Keratinocyte (primary cell): Measurements from ENCODE around the gene FRMD1. TPM values are rescaled to one million over a fixed set of nuclear protein-coding genes. Genes with fewer than 3 reads are reported as not detected.

Experiments used
- DNase-seq: peaks from one replicate; pipeline ENCODE4 v3.0.0-alpha.2; 2011; ENCODE audit warnings: low read depth, missing footprints, low spot score
- FAIRE-seq: peaks from 2 replicates; lab custom pipeline; 2011; peaks lifted over from hg19 to GRCh38; lab: Jason Lieb, UNC
- H2AFZ ChIP-seq: 2 replicates; pipeline ENCODE4 v1.6.0; 2012; ENCODE audit warnings: low read length, control low read depth, inconsistent platforms; ENCODE audit not compliant: control insufficient read depth
- H3K27ac ChIP-seq: 2 replicates; pipeline ENCODE4 v1.5.1; 2011; ENCODE audit warnings: low read length; ENCODE audit not compliant: control insufficient read depth, insufficient read depth
- H3K27me3 ChIP-seq: 3 replicates; pipeline ENCODE4 v1.6.0; 2011; ENCODE audit warnings: low read length; ENCODE audit not compliant: control insufficient read depth, insufficient read depth; ENCODE audit errors: extremely low read depth
- H3K36me3 ChIP-seq, 2 experiments: 2 replicates in 1 of 2; 3 replicates in 1 of 2; pipeline ENCODE4 v1.5.1; 2011; ENCODE audit warnings: low read length in 2 of 2, mild to moderate bottlenecking in 1 of 2; ENCODE audit not compliant: control insufficient read depth in 2 of 2, insufficient read depth in 2 of 2; ENCODE audit errors: extremely low read depth in 1 of 2
- H3K4me1 ChIP-seq: 3 replicates; pipeline ENCODE4 v1.5.1; 2011; ENCODE audit warnings: low read length; ENCODE audit not compliant: control insufficient read depth, insufficient read depth; ENCODE audit errors: extremely low read depth
- H3K4me2 ChIP-seq: 3 replicates; pipeline ENCODE4 v1.6.0; 2011; ENCODE audit warnings: low read depth, low read length; ENCODE audit not compliant: control insufficient read depth, insufficient read depth; ENCODE audit errors: extremely low read depth
- H3K4me3 ChIP-seq, 3 experiments: fragments of 200-600 bp in 1 of 3; sonication (generic) in 1 of 3; 2 replicates in 2 of 3; 3 replicates in 1 of 3; pipeline ENCODE4 v1.5.1; 2011 to 2016; ENCODE audit warnings: low read length in 3 of 3, mild to moderate bottlenecking in 3 of 3, control low read depth in 2 of 3, inconsistent platforms in 1 of 3, low read depth in 1 of 3, mixed read lengths in 1 of 3, mixed run types in 1 of 3, moderate library complexity in 1 of 3; ENCODE audit not compliant: control insufficient read depth in 2 of 3, insufficient read depth in 2 of 3; ENCODE audit errors: extremely low read depth in 1 of 3
- H3K79me2 ChIP-seq: 2 replicates; pipeline ENCODE4 v1.6.0; 2012; ENCODE audit warnings: low read length; ENCODE audit not compliant: control insufficient read depth, insufficient read depth
- H3K9ac ChIP-seq: 3 replicates; pipeline ENCODE4 v1.6.0; 2011; ENCODE audit warnings: low read length; ENCODE audit not compliant: control insufficient read depth, insufficient read depth; ENCODE audit errors: extremely low read depth
- H3K9me1 ChIP-seq: 3 replicates; pipeline ENCODE4 v1.6.0; 2011; ENCODE audit warnings: low read length; ENCODE audit not compliant: control insufficient read depth, insufficient read depth; ENCODE audit errors: extremely low read depth
- H3K9me3 ChIP-seq: 2 replicates; pipeline ENCODE4 v1.5.1; 2012; ENCODE audit warnings: low read depth, low read length; ENCODE audit not compliant: control insufficient read depth
- H4K20me1 ChIP-seq: 3 replicates; pipeline ENCODE4 v1.6.0; 2011; ENCODE audit warnings: low read length; ENCODE audit not compliant: control insufficient read depth, insufficient read depth; ENCODE audit errors: extremely low read depth
- EZH2 ChIP-seq: IDR thresholded peaks from one replicate; pipeline ENCODE4 v1.6.1; 2012; ENCODE audit warnings: inconsistent platforms, mild to moderate bottlenecking, low read length, moderate library complexity
- dilution Hi-C: fragments of 300-500 bp; cut with MboI; formaldehyde crosslinking; loops from one replicate; pipeline ENCODE4 v1.7.0; 2020; ENCODE audit warnings: low sequenced_read_pairs; ENCODE audit not compliant: extremely low pct_ligation_motif_present
- polyA plus RNA-seq, 5 experiments: library from polyadenylated mRNA; depleted of rRNA in 3 of 5; stranded (reverse) in 3 of 5; stranded (forward) in 1 of 5; unstranded in 1 of 5; fragments of >200 nt; gene quantifications; 1 replicate in 1 of 5; 2 replicates in 3 of 5; 3 replicates in 1 of 5; pipeline versions ENCODE4 v1.2.1 to v1.2.3, GENCODE V29; 2011 to 2012; ENCODE audit warnings: missing spikeins in 2 of 5, low read depth in 1 of 5, low replicate concordance in 1 of 5
- TF ChIP-seq, protein P1 (sequence below), 3 experiments: IDR thresholded peaks in 1 of 3; conservative IDR thresholded peaks in 1 of 3; optimal IDR thresholded peaks in 1 of 3; 2 replicates in 2 of 3; 3 replicates in 1 of 3; pipeline versions ENCODE3 to v1.5.1; 2011; ENCODE audit warnings: low read length in 3 of 3, mild to moderate bottlenecking in 3 of 3, moderate library complexity in 2 of 3, control low read depth in 1 of 3, inconsistent platforms in 1 of 3; ENCODE audit not compliant: insufficient read depth in 2 of 3; ENCODE audit errors: extremely low read depth in 1 of 3

FRMD1 gene
- polyA plus RNA-seq, 1 donor (not counting 4 experiments of a cell fraction or from before 2014, with no cell fraction given), result not detected

DNA sequence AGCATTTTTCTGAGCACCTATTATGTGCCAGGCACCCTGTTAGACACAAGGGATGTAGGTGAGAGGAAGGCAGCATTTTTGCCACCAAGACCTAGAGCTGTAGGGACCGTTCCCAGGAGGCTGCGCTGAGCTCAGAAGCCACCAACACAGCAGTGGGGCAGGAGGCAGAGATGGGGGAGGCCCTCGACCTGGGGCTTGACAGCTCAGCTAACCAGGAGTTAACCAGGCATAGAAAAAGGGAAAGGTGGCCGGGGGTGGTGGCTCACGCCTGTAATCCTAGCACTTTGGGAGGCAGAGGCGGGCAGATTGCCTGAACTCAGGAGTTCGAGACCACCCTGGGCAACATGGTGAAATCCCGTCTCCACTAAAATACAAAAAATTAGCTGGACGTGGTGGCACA is 52.1 kb downstream of the FRMD1 start:
- H2AFZ ChIP-seq, result no peak overlapping the region
- H3K4me1 ChIP-seq, result no peaks in the 10 kb centered on the region
- no peak overlapping the region for H3K4me2 ChIP-seq
- no peaks in the 10 kb centered on the region for H4K20me1 ChIP-seq
- dilution Hi-C loops, result no loop called here
- H3K36me3 ChIP-seq, result no peaks in the 10 kb centered on the region
- no peak overlapping the region for H3K27ac ChIP-seq
- no peaks in the 10 kb centered on the region for H3K9me3 ChIP-seq
- peaks cover 9% of the 10 kb centered on the region for H3K27me3 ChIP-seq
- no peak overlapping the region for H3K4me3 ChIP-seq
- no peaks in the 10 kb centered on the region for H3K9me1 ChIP-seq
- H3K9ac ChIP-seq, result no peak overlapping the region
- no peak for FAIRE-seq
- no peak for TF ChIP-seq EZH2
- TF ChIP-seq, protein P1, sequence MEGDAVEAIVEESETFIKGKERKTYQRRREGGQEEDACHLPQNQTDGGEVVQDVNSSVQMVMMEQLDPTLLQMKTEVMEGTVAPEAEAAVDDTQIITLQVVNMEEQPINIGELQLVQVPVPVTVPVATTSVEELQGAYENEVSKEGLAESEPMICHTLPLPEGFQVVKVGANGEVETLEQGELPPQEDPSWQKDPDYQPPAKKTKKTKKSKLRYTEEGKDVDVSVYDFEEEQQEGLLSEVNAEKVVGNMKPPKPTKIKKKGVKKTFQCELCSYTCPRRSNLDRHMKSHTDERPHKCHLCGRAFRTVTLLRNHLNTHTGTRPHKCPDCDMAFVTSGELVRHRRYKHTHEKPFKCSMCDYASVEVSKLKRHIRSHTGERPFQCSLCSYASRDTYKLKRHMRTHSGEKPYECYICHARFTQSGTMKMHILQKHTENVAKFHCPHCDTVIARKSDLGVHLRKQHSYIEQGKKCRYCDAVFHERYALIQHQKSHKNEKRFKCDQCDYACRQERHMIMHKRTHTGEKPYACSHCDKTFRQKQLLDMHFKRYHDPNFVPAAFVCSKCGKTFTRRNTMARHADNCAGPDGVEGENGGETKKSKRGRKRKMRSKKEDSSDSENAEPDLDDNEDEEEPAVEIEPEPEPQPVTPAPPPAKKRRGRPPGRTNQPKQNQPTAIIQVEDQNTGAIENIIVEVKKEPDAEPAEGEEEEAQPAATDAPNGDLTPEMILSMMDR (optimal IDR thresholded peaks at IDR 0.05 in 1 of 3, IDR thresholded peaks at IDR 0.05 in 1 of 3, conservative IDR thresholded peaks at IDR 0.05 in 1 of 3; ENCODE audit: extremely low read depth in 1 of 3, insufficient read depth in 2 of 3, low read length in 3 of 3), result no peak
- no peak for DNase-seq
- H3K79me2 ChIP-seq, result no peaks in the 10 kb centered on the region

DNA sequence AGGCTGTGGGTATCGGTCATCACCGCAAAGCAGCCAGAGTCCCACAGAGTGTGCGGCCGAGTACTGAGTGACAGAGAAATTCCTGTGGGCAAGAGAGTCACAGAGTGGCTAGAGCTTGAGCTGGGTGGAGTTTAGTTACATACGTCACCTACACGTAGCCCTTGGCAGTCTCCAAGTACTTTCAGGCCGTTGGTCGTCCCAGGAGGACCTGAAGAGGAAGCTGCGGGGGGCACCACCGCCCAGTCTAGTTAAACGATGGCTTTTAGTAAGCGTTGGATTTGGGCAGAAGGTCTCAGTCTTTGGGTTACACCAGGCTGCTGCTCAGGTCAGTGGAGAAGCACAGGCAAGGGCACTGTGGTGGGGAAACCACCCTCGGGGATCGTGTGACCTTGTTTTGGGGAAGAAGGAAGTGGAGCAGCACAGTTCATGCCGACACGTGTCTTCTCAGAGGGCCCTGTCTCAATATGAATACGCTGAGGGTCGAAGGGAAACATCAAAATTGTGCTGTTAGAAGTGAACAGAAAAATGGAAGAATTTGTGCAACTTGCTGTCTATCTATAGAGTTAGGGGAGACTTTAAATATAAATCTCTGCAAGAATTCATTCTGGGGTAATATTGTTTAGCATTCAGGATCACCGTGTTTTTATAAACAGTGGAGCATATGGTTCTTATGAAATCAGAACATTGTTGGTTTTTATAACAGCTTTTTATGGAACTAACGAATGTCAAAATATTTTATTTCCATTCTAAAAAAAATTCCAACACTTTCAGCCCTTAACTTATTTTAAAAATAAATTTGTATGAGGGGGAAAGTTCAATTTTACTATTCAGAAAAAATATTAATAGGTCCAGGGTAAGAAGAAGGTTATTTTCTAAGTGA is 52.9 kb downstream of the FRMD1 start:
- FAIRE-seq (no peak), DNase-seq (no peak)
- Histone ChIP-seq H3K9ac (no peak overlapping the region), H3K4me3 (no peak overlapping the region), H3K36me3 (no peaks in the 10 kb centered on the region), H3K4me2 (no peak overlapping the region), H3K9me3 (no peaks in the 10 kb centered on the region), H3K9me1 (no peaks in the 10 kb centered on the region), H3K27ac (no peak overlapping the region), H3K79me2 (no peaks in the 10 kb centered on the region), H3K4me1 (no peaks in the 10 kb centered on the region), H4K20me1 (no peaks in the 10 kb centered on the region), H3K27me3 (peaks cover 9% of the 10 kb centered on the region), H2AFZ (no peak overlapping the region)
- TF ChIP-seq, protein P1 (optimal IDR thresholded peaks at IDR 0.05 in 1 of 3, IDR thresholded peaks at IDR 0.05 in 1 of 3, conservative IDR thresholded peaks at IDR 0.05 in 1 of 3; ENCODE audit: extremely low read depth in 1 of 3, insufficient read depth in 2 of 3, low read length in 3 of 3), result no peak
- dilution Hi-C loops, result no loop called here
